AG10803 (cell line): ENCODE data around the gene RGS9BP.
"Not testable (repeated sequence)": the region's sequence is repeated elsewhere in the genome, so short reads cannot be mapped to it uniquely, and the experiment has no call there.

ENCODE experiments used
- DNase-seq: peaks from one replicate; pipeline ENCODE4 v3.0.0; 2010; ENCODE audit warnings: low read depth
- H3K4me3 ChIP-seq: 2 replicates; pipeline ENCODE4 v1.5.1; 2011; ENCODE audit warnings: mild to moderate bottlenecking, low read length, control low read depth
- TF ChIP-seq, protein P1 (sequence below): conservative IDR thresholded peaks from 2 replicates; pipeline ENCODE4 v1.5.1; 2011; ENCODE audit warnings: mild to moderate bottlenecking, low read length, control low read depth, inconsistent platforms

RGS9BP gene

DNA sequence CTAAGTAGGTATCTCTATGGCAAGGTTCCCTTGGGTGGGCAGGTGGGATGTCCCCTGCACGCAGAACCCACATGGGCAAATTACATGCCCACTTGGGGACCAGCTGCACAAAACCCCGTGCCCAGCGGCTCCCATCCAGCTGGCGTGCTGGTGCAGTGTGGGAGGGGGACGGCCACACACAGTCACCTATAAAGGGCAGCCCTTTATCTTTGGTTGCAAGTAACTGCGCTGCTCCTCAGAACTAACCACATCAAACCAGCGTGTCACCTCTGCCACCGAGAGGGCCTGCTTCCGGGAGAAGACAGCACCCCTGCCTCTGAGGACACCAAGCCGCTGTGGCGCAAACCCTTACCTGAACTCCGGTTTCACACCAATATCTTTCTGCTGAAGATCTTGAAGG, 32.9 kb upstream of the RGS9BP start:
- TF ChIP-seq, protein P1, sequence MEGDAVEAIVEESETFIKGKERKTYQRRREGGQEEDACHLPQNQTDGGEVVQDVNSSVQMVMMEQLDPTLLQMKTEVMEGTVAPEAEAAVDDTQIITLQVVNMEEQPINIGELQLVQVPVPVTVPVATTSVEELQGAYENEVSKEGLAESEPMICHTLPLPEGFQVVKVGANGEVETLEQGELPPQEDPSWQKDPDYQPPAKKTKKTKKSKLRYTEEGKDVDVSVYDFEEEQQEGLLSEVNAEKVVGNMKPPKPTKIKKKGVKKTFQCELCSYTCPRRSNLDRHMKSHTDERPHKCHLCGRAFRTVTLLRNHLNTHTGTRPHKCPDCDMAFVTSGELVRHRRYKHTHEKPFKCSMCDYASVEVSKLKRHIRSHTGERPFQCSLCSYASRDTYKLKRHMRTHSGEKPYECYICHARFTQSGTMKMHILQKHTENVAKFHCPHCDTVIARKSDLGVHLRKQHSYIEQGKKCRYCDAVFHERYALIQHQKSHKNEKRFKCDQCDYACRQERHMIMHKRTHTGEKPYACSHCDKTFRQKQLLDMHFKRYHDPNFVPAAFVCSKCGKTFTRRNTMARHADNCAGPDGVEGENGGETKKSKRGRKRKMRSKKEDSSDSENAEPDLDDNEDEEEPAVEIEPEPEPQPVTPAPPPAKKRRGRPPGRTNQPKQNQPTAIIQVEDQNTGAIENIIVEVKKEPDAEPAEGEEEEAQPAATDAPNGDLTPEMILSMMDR: no peak
- no peak for DNase-seq
- no peak overlapping the region for H3K4me3 ChIP-seq

DNA sequence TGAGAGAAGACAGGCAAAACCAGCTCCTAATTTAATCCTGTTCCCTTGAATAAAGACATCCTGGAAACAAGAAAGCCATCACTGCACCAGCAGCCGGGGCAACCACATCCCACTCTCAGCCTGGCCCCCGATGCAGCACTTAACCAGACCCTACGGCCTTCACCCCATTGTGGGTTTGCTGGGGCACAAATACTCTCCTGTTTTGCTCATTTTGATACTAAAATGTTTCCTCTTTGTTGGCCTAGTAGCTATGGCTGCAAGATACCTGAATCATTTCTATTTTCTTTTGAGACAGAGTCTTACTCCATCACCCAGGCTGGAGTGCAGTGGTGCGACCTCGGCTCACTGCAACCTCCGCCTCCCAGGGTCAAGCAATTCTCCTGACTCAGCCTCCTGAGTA, 29.1 kb upstream of the RGS9BP start:
- TF ChIP-seq, protein P1: no peak
- H3K4me3 ChIP-seq: no peak overlapping the region
- no peak for DNase-seq

DNA sequence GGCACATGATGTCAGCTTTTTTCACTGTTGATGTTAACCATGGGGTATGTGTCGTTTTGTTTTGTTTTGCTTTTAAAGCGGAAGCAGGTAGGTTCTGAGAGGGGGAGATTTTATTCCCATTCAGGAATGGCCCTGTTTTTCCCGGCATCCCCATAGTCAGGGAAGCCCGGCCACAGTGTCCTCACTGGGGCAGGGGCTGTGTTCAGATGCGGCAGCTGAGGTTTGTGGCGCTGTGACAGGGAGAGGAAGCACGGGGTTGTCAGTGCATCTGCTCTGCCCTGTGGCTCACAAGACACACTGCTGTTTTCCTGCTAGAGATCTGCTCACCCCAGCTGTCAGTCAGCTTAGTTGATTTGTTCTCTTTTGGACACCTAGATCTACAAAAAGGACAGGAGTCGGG, 28.3 kb upstream of the RGS9BP start:
- DNase-seq: no peak
- TF ChIP-seq, protein P1: no peak

DNA sequence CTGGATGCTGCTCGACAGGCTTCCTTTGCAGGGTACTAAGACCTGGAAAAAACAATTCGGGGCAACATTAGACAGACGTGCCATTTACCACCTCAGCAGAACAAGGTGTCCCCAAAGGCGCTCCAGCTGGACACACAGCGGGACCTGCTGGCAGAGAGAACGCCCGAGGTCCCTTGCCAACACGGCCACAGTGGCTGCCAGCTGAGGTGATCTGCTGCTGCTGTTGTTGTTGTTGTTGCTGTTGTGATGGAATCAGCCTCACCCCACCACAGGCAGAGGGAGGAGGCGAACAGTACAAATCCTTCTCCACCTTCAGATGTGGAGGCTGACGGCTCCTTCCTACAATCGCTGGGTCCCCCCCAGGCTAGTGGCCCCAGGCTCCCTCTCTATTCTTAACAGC, 25.9 kb upstream of the RGS9BP start:
- TF ChIP-seq, protein P1: no peak
- DNase-seq: no peak
- no peak overlapping the region for H3K4me3 ChIP-seq

More for the DNA sequence above, 28.3 kb upstream of the RGS9BP start:
- no peak overlapping the region for H3K4me3 ChIP-seq

DNA sequence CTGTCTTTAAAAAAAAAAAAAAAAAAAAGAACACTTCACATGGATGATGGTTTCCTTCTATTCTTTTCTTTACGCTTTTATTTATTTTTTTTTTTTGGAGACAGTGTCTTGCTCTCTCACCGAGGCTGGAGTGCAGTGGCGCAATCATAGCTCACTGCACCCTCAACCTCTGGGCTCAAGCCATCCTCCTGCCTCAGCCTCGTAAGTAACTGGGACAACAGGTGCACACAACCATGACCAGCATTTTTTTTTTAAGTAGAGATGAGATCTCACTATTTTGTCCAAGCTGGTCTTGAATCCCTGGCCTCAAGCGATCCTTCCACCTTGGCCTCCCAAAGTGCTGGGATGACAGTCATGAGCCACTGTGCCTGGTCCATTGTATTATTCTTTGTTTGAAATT, 25.0 kb upstream of the RGS9BP start:
- no peak overlapping the region for H3K4me3 ChIP-seq
- no peak for DNase-seq
- TF ChIP-seq, protein P1: no peak

DNA sequence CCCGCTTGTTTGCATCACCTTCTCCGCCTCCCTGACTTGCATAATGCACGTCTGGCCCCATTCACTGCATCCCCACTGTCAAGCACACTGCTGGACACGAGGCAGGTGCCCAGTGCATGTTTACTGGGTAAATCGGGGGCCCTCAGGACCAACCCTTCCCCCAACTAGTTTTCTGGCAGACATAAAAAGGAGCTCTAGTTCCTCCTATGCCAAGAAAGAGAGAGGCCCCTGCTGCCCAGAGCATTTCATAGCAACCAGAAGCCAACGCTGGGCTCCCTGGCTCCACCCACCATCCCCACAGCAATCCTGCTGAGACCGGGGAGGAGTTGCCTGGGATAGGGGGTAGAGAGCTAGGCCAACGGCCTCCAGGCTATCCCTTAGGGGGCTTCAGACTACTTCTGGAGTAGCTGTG, 23.9 kb upstream of the RGS9BP start:
- TF ChIP-seq, protein P1: no peak
- no peak overlapping the region for H3K4me3 ChIP-seq
- no peak for DNase-seq

DNA sequence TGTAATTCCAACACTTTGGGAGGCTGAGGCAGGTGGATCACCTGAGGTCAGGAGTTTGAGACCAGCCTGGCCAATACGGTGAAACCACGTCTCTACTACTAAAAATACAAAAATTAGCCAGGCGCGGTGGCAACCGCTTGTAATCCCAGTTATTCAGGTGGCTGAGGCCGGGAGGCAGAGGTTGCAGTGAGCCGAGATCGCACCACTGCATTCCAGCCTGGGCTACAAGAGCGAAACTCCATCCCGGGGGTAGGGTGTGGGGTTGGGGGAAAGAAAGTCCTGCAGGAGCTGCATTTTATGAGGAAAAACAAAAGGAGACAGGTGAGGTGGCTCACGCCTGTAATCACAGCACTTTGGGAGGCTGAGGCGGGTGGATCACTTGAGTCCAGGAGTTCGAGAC, 23.3 kb upstream of the RGS9BP start:
- H3K4me3 ChIP-seq, DNase-seq: not testable (repeated sequence)
